NB4 (cell line): Measurements from ENCODE around the gene POT1.

Source experiments
- CTCF ChIP-seq: IDR thresholded peaks from one replicate; pipeline ENCODE4 v1.5.1; 2012; ENCODE audit warnings: low read depth, low read length
- MYC ChIP-seq: IDR thresholded peaks from 2 replicates; pipeline ENCODE4 v1.6.1; 2011; ENCODE audit warnings: low read depth, low read length

GRCh38 chr7:124912972-124913371, 16.7 kb downstream of the POT1 start:
- no peak for TF ChIP-seq CTCF
- no peak for TF ChIP-seq MYC
